ENCODE results near the gene SLC29A2.

- TF ChIP-seq CTCF (conservative IDR thresholded peaks at IDR 0.05; ENCODE audit: low read depth, low read length) (no peak), EZH2 (IDR thresholded peaks at IDR 0.05; ENCODE audit: low read length, unreplicated experiment) (no peak)
Measured at GRCh38 chr11:66369073-66369894, 2.3 kb downstream of the SLC29A2 start.

Data from PC-3 (cell line).